Ascending aorta (tissue), 2 donors: ENCODE measurements around the gene SMAP2. TPM values are rescaled to one million over a fixed set of nuclear protein-coding genes. Genes with fewer than 3 reads are reported as not detected.

ENCODE experiments used
- DNase-seq, 2 donors: peaks; one replicate each; pipeline ENCODE4 v3.0.0-alpha.2; 2019; ENCODE audit warnings: low spot score in 2 of 2
- H3K27ac ChIP-seq, 2 donors: fragments of 200-600 bp; sonication (generic); one replicate each; pipeline ENCODE4 v1.5.1; 2016 to 2017; ENCODE audit warnings: mild to moderate bottlenecking in 1 of 2
- H3K27me3 ChIP-seq: fragments of 200-600 bp; sonication (generic); one replicate; pipeline ENCODE4 v1.5.1; 2017
- H3K36me3 ChIP-seq, 2 donors: fragments of 200-600 bp; sonication (generic); one replicate each; pipeline ENCODE4 v1.5.1; 2016
- H3K4me1 ChIP-seq, 2 donors: fragments of 200-600 bp; sonication (generic); one replicate each; pipeline ENCODE4 v1.5.1; 2016 to 2017; ENCODE audit warnings: mild to moderate bottlenecking in 1 of 2
- H3K4me3 ChIP-seq, 2 donors: fragments of 200-600 bp; sonication (generic); one replicate each; pipeline ENCODE4 v1.5.1; 2016 to 2017; ENCODE audit warnings: mild to moderate bottlenecking in 1 of 2
- H3K9me3 ChIP-seq, 2 donors: fragments of 200-600 bp; sonication (generic); one replicate each; pipeline ENCODE4 v1.5.1; 2016
- intact Hi-C: fragments of 100-400 bp; cut with DNase I; formaldehyde crosslinking; loops from one replicate; pipeline ENCODE4 v1.15.1; 2023
- total RNA-seq: library from RNA; depleted of rRNA; stranded (reverse); fragments of >200 nt; gene quantifications from one replicate; pipeline ENCODE4 v1.1.0, GENCODE V29; 2016
- TF ChIP-seq, protein P1 (sequence below), 3 experiments: fragments of 200-600 bp in 2 of 3; fragments of 450-650 bp in 1 of 3; sonication (generic) in 2 of 3; IDR thresholded peaks; one replicate each; pipeline ENCODE4 v1.5.1; 2016 to 2019; ENCODE audit warnings: antibody characterized with exemption in 3 of 3, mild to moderate bottlenecking in 1 of 3, moderate library complexity in 1 of 3

Gene SMAP2
- total RNA-seq, 1 donor from 2014 or later = 33.5 TPM

- intact Hi-C loops = no loop called here
- peaks cover 26 to 38% of the 10 kb centered on the region in 2 donors for H3K36me3 ChIP-seq
- no peak overlapping the region for H3K4me3 ChIP-seq
These were observed 37.8 kb downstream of the SMAP2 start for GRCh38 chr1:40411294-40411693.

DNA sequence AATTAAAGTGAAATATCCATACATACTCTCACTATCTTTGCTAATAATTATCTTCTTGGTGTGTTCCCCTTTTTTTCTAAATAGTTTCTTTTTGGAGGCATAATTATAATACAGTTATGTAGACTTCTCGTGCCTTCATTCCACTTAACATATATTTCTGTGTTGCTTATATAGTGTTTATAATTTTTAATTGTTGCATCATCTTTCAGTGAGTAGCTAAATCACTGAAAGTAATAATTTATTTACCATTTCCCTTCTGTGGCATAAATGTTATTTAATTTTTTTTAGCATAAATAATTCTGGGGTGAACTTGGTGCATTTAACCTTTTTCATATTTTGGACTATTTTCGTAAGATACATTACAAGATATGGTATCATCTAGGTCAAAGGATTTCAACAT is 38.3 kb downstream of the SMAP2 start:
- DNase-seq = no peak
- peaks cover 31 to 44% of the 10 kb centered on the region in 2 donors for H3K36me3 ChIP-seq
- H3K27ac ChIP-seq = no peak overlapping the region
- H3K4me3 ChIP-seq = no peak overlapping the region
- no peaks in the 10 kb centered on the region for H3K27me3 ChIP-seq
- no peaks in the 10 kb centered on the region for H3K9me3 ChIP-seq
- intact Hi-C loops = no loop called here
- H3K4me1 ChIP-seq = no peaks in the 10 kb centered on the region
- TF ChIP-seq, protein P1, sequence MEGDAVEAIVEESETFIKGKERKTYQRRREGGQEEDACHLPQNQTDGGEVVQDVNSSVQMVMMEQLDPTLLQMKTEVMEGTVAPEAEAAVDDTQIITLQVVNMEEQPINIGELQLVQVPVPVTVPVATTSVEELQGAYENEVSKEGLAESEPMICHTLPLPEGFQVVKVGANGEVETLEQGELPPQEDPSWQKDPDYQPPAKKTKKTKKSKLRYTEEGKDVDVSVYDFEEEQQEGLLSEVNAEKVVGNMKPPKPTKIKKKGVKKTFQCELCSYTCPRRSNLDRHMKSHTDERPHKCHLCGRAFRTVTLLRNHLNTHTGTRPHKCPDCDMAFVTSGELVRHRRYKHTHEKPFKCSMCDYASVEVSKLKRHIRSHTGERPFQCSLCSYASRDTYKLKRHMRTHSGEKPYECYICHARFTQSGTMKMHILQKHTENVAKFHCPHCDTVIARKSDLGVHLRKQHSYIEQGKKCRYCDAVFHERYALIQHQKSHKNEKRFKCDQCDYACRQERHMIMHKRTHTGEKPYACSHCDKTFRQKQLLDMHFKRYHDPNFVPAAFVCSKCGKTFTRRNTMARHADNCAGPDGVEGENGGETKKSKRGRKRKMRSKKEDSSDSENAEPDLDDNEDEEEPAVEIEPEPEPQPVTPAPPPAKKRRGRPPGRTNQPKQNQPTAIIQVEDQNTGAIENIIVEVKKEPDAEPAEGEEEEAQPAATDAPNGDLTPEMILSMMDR (IDR thresholded peaks at IDR 0.05) = no peak

More at GRCh38 chr1:40411294-40411693, 37.8 kb downstream of the SMAP2 start:
- DNase-seq = no peak
- no peaks in the 10 kb centered on the region for H3K9me3 ChIP-seq
- H3K4me1 ChIP-seq = no peaks in the 10 kb centered on the region
- H3K27ac ChIP-seq = no peak overlapping the region
- TF ChIP-seq, protein P1 (IDR thresholded peaks at IDR 0.05) = no peak
- no peaks in the 10 kb centered on the region for H3K27me3 ChIP-seq

DNA sequence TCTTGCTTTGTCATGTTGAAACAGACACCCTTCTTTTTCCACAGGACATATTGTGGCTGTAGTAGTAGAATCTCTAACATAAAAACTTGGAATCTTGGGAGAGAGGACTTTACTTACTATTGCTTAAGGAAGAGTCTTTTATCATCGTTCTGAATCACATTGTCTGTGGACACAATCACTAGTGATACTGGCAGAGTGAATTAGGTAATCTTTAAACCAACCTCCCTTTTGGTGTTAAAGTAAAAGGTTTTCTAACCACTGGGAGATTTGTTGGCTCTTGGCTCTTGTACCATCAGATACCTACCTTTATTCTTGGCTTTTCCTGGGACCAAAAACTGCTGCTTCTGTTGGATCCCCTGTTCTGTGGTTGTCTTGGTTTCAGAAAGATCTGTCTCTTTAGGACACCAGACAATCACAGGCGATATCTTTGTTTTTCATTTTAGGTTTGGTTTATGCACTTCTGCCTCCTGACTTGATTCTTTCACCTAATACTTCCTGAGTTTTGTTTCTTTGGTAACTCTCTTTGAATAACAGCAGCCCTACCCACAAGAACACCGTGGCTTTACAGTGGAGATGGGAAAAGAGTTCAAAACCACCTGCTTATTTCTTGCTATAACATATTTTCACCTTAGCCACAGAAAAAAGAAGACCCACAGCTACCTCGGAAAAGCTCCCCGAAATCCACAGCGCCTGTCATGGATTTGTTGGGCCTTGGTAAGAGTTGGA is 40.2 kb downstream of the SMAP2 start:
- Histone ChIP-seq H3K4me1 (no peaks in the 10 kb centered on the region), H3K36me3 (peaks cover 38 to 59% of the 10 kb centered on the region in 2 donors), H3K27me3 (no peaks in the 10 kb centered on the region), H3K27ac (no peak overlapping the region), H3K4me3 (no peak overlapping the region), H3K9me3 (no peaks in the 10 kb centered on the region)
- TF ChIP-seq, protein P1 (IDR thresholded peaks at IDR 0.05) = no peak
- no peak for DNase-seq
- intact Hi-C loops = no loop called here

- H3K36me3 ChIP-seq = peaks cover 38 to 56% of the 10 kb centered on the region in 2 donors
These were observed 40.8 kb downstream of the SMAP2 start for GRCh38 chr1:40414331-40414730.

DNA sequence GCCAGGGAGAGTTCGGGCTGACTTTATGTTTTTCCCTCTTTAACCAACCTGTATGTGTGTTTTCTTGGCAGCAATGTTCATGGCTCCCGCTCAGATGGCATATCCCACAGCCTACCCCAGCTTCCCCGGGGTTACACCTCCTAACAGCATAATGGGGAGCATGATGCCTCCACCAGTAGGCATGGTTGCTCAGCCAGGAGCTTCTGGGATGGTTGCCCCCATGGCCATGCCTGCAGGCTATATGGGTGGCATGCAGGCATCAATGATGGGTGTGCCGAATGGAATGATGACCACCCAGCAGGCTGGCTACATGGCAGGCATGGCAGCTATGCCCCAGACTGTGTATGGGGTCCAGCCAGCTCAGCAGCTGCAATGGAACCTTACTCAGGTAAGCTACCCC is 43.2 kb downstream of the SMAP2 start:
- intact Hi-C loops = no loop called here
- no peaks in the 10 kb centered on the region for H3K27me3 ChIP-seq
- no peak overlapping the region for H3K27ac ChIP-seq
- peaks cover 38 to 52% of the 10 kb centered on the region in 2 donors for H3K36me3 ChIP-seq
- TF ChIP-seq, protein P1 (IDR thresholded peaks at IDR 0.05) = no peak
- no peaks in the 10 kb centered on the region for H3K9me3 ChIP-seq
- H3K4me1 ChIP-seq = no peaks in the 10 kb centered on the region
- H3K4me3 ChIP-seq = no peak overlapping the region
- DNase-seq = no peak

More at GRCh38 chr1:40414331-40414730, 40.8 kb downstream of the SMAP2 start:
- no peak overlapping the region for H3K27ac ChIP-seq
- no peak overlapping the region for H3K4me3 ChIP-seq
- TF ChIP-seq, protein P1 (IDR thresholded peaks at IDR 0.05) = no peak
- no peaks in the 10 kb centered on the region for H3K9me3 ChIP-seq
- DNase-seq = no peak
- H3K27me3 ChIP-seq = no peaks in the 10 kb centered on the region
- intact Hi-C loops = no loop called here
- no peaks in the 10 kb centered on the region for H3K4me1 ChIP-seq
